WERI-Rb-1 (cell line): ENCODE results near the gene HUNK.

Experiments
- DNase-seq: peaks from one replicate; pipeline ENCODE4 v3.0.0-alpha.2; 2020
- H3K27ac ChIP-seq: fragments of 250-450 bp; sonication (Bioruptor Pico); 2 replicates; pipeline ENCODE4 v1.5.1; 2020; ENCODE audit warnings: mild to moderate bottlenecking, moderate library complexity
- H3K27me3 ChIP-seq: fragments of 250-450 bp; sonication (Bioruptor Pico); 2 replicates; pipeline ENCODE4 v1.5.1; 2021; ENCODE audit warnings: mild to moderate bottlenecking, low read depth, moderate library complexity; ENCODE audit not compliant: insufficient read depth, severe bottlenecking
- H3K36me3 ChIP-seq: fragments of 250-450 bp; sonication (Bioruptor Pico); 2 replicates; pipeline ENCODE4 v1.5.1; 2020; ENCODE audit warnings: mild to moderate bottlenecking, moderate library complexity
- H3K4me3 ChIP-seq: 2 replicates; pipeline ENCODE4 v1.5.1; 2011; ENCODE audit warnings: low read depth, mild to moderate bottlenecking, control low read depth, low read length
- H3K9me3 ChIP-seq: fragments of 250-450 bp; sonication (Bioruptor Pico); 2 replicates; pipeline ENCODE4 v1.5.1; 2021; ENCODE audit warnings: mild to moderate bottlenecking, moderate library complexity; ENCODE audit not compliant: severe bottlenecking
- TF ChIP-seq, protein P1 (sequence below): IDR thresholded peaks from 2 replicates; pipeline ENCODE4 v1.5.1; 2011; ENCODE audit warnings: low read depth, mild to moderate bottlenecking, control low read depth, inconsistent platforms, low read length

HUNK gene

DNA sequence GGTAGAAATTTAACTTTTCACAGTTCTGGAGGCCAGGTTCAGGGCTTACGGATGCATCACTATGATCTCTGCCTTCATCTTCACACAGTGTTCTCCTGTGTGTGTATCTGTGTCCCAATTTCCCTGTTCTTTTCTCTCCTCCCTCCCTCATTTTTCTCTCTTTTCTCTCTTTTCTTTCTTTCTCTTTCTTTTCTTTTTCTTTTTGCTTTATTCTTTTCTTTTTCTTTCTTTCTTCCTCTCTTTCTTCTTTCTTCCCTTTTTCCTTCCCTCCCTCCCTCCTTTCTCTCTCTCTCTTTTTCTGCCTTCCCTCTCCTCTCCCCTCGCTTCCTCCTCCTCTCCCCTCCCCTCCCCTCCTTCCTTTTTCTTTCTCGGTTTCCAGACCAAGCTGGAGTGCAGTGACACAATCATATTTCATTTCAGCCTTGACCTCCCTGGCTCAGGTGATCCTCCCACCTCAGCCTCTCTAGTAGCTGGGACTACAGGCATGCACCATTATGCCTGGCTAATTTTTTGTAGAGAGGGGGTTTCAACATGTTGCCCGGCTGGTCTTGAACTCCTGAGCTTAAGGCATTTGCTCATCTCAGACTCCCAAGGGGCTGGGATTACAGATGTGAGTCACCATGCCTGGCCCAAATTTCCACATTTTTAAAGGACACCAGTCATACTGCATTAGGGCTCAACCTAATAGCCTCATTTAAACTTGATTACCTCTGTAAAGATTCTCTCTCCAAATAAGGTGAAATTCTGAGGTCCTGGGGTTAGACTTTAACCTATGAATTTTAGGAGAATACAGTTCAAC is 115.9 kb downstream of the HUNK start:
- Histone ChIP-seq H3K9me3 (no peaks in the 10 kb centered on the region), H3K4me3 (no peak overlapping the region), H3K27me3 (no peaks in the 10 kb centered on the region), H3K36me3 (peaks cover 32% of the 10 kb centered on the region), H3K27ac (no peak overlapping the region)
- no peak for DNase-seq
- TF ChIP-seq, protein P1, sequence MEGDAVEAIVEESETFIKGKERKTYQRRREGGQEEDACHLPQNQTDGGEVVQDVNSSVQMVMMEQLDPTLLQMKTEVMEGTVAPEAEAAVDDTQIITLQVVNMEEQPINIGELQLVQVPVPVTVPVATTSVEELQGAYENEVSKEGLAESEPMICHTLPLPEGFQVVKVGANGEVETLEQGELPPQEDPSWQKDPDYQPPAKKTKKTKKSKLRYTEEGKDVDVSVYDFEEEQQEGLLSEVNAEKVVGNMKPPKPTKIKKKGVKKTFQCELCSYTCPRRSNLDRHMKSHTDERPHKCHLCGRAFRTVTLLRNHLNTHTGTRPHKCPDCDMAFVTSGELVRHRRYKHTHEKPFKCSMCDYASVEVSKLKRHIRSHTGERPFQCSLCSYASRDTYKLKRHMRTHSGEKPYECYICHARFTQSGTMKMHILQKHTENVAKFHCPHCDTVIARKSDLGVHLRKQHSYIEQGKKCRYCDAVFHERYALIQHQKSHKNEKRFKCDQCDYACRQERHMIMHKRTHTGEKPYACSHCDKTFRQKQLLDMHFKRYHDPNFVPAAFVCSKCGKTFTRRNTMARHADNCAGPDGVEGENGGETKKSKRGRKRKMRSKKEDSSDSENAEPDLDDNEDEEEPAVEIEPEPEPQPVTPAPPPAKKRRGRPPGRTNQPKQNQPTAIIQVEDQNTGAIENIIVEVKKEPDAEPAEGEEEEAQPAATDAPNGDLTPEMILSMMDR, result no peak

DNA sequence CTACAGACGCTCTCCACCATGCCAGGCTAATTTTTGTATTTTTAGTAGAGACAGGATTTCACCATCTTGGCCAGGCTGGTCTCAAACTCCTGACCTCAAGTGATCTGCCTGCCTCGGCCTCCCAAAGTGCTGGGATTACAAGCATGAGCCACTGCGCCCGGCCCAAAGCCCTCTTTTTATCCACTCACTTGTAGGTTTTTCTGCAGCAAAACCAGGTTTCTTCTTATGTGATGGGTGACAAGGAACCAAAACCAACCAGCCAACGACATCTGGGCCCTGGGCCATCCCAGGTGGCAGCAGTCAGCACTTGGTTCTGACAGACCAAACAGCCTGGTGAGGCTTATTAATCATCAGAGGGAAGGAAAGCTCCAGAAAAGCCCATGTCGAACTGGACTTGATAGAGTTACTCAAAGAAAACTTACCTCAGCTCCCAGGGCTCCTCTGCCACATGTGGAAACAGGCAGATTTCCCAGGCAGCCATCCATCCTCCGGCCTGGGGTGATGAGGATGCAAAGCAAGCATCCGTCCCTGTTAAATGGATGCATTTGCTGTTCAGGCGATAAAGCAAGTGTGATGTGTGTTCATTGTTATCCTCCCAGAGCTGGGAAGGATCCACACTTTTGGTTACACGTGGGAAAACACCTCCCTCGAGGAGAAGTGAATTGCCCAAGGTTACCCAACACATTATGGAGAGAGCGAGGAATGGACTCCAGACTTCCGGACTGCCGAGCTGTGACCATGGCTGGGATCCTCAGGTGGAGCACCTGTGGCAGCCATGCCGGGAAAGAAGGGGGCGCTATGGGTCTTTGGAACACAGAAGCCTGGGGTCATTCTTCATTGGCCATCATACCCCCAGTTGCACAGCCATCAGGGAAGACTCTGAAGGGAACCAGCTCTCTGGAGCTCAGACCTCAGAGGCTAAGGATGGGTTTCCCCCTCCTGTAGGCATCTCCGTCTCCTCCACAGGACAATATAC is 118.8 kb downstream of the HUNK start:
- Histone ChIP-seq H3K36me3 (peaks cover 36% of the 10 kb centered on the region), H3K9me3 (no peaks in the 10 kb centered on the region), H3K27me3 (no peaks in the 10 kb centered on the region), H3K4me3 (no peak overlapping the region), H3K27ac (no peak overlapping the region)
- TF ChIP-seq, protein P1, result peak; percentile 76
- peak; percentile 72 for DNase-seq

DNA sequence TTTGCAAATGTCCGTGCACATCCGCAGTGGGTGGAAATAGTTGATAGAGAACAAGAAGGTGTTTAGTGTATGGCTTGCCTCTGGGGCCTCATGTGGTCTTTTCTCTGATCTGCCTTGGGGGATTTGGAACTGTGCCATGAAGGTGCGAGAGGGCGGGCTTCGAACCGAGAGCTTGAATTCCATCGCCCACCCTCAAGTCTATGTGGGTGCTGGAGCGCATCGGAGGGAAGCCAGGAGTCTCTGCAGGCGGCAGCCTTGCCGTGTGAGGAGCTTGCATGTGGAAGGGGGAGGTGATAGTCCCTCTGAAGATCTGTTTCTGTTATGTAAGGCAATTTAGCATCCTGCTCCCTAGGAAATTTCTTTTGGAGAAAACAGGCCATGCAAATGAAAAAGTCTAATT is 119.6 kb downstream of the HUNK start:
- TF ChIP-seq, protein P1, result no peak
- Histone ChIP-seq H3K4me3 (no peak overlapping the region), H3K9me3 (no peaks in the 10 kb centered on the region), H3K27me3 (no peaks in the 10 kb centered on the region), H3K36me3 (peaks cover 39% of the 10 kb centered on the region), H3K27ac (no peak overlapping the region)
- no peak for DNase-seq

DNA sequence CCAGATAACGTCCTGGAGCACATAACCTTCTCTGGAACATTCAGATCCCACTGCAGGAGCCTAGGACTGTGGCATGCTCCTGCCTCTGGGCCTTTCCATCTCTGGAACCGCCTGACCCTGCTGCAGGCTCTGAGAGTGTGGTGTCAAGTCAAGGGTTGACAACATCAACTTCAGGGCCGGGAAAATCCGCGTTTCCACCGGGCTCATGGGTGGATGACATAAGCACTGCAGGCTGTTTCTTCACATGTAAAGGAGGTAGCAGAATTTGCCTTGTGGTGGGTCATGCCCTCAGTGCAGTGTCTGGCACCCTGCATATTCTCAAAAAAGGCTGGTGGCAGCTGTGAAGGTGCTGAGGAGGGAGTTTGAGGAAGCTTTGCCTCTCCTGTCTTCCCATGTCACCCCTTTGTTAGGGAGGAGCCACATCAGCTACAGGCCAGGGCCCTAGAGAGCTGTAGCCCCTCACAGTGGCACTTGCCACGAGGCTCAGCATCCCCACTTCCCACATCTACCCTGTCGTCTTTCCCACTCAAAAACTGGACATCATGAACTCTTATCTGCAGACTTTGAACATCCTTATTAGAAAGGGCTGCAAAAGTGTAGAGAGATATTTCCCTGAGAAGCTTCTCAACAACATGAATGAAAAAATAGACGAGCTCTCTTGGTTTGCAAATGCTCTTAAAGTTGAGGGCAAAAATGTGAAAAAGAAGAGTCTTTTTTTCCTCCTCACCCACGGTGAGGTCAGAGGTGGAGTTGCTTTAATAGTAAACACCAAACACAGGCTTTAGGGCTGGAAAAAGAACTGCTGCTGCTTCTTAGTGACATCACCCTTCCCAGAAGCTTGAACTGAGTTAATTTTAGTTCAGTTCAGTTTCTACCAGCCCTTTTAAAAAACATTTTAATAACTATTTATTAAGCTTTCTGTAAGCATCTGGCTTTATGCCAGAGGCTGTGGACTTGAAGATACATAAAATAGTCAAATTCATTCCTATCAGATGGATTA is 121.3 kb downstream of the HUNK start:
- Histone ChIP-seq H3K27me3 (no peaks in the 10 kb centered on the region), H3K36me3 (peaks cover 50% of the 10 kb centered on the region), H3K4me3 (no peak overlapping the region), H3K9me3 (no peaks in the 10 kb centered on the region), H3K27ac (no peak overlapping the region)
- TF ChIP-seq, protein P1, result no peak
- DNase-seq, result no peak

DNA sequence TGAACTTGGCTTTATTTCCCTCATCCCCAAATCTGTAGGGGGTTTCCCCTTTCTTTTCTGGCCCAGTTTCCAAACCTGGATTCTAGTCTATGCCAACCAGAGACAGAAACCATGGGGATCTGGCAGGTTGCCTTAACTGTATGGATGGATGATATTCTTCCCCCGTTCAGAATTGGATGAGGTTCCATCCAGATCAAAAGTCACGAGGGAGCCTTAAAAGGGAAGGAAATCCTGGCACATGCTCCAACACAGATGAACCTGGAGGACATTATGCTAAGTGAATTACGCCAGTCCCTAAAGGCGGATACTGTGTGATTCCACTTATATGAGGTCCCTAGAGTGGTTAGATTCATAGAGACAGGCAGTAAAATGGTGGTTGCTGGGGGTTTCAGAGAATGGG is 124.4 kb downstream of the HUNK start:
- peaks cover 56% of the 10 kb centered on the region for H3K36me3 ChIP-seq

More for the DNA sequence above, 124.4 kb downstream of the HUNK start:
- no peak overlapping the region for H3K27ac ChIP-seq
- TF ChIP-seq, protein P1, result no peak
- no peaks in the 10 kb centered on the region for H3K27me3 ChIP-seq
- DNase-seq, result no peak
- H3K4me3 ChIP-seq, result no peak overlapping the region
- no peaks in the 10 kb centered on the region for H3K9me3 ChIP-seq
